ENCODE results near the gene CA10.

Gene CA10

DNA sequence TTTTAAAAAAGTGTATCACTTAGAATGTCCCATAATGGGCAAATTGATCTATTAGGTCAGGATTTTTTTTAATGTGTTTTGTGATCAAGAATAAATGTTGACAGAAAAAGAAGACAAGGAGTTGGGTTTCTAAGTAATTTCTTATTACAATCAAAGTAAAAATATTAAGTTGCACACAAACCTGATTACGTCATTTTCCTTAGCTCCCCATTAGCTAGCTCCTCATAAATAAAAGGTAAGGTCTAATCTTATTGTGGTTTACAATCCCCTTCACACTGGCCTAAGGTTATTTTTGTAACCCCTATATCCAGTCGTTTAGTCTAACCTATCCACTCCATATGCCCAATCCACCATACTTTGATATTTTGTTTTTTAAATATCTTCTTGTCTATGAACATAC, 7.6 kb downstream of the CA10 start:
- Histone ChIP-seq H3K4me2 (ENCODE audit: insufficient read depth, low read length) (no peak overlapping the region), H3K4me1 (ENCODE audit: insufficient read depth, low read length) (no peaks in the 10 kb centered on the region), H3K4me3 (ENCODE audit: low read depth in 1 of 2, low read length in 2 of 2) (no peak overlapping the region), H3K79me2 (ENCODE audit: insufficient read depth, low read length) (no peaks in the 10 kb centered on the region), H3K9ac (ENCODE audit: low read depth, low read length) (no peak overlapping the region), H3K27ac (ENCODE audit: low read length) (no peak overlapping the region), H3K27me3 (ENCODE audit: insufficient read depth, low read length, poor library complexity) (no peaks in the 10 kb centered on the region), H4K20me1 (ENCODE audit: insufficient read depth, low read length) (no peaks in the 10 kb centered on the region), H2AFZ (ENCODE audit: low read depth, low read length) (no peak overlapping the region), H3K36me3 (ENCODE audit: insufficient read depth, low read length) (no peaks in the 10 kb centered on the region), H3K9me3 (ENCODE audit: insufficient read depth, low read length, severe bottlenecking) (no peaks in the 10 kb centered on the region)
- ATAC-seq (ENCODE audit: insufficient read depth, low read depth) (no peak), DNase-seq (no peak)
- no peak for TF ChIP-seq EZH2 (IDR thresholded peaks at IDR 0.05; ENCODE audit: borderline replicate concordance, low read depth, low read length, severe bottlenecking)
- TF ChIP-seq, protein P1, sequence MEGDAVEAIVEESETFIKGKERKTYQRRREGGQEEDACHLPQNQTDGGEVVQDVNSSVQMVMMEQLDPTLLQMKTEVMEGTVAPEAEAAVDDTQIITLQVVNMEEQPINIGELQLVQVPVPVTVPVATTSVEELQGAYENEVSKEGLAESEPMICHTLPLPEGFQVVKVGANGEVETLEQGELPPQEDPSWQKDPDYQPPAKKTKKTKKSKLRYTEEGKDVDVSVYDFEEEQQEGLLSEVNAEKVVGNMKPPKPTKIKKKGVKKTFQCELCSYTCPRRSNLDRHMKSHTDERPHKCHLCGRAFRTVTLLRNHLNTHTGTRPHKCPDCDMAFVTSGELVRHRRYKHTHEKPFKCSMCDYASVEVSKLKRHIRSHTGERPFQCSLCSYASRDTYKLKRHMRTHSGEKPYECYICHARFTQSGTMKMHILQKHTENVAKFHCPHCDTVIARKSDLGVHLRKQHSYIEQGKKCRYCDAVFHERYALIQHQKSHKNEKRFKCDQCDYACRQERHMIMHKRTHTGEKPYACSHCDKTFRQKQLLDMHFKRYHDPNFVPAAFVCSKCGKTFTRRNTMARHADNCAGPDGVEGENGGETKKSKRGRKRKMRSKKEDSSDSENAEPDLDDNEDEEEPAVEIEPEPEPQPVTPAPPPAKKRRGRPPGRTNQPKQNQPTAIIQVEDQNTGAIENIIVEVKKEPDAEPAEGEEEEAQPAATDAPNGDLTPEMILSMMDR (IDR thresholded peaks at IDR 0.05; ENCODE audit: borderline replicate concordance, extremely low read depth, low read length, poor library complexity, severe bottlenecking): no peak

DNA sequence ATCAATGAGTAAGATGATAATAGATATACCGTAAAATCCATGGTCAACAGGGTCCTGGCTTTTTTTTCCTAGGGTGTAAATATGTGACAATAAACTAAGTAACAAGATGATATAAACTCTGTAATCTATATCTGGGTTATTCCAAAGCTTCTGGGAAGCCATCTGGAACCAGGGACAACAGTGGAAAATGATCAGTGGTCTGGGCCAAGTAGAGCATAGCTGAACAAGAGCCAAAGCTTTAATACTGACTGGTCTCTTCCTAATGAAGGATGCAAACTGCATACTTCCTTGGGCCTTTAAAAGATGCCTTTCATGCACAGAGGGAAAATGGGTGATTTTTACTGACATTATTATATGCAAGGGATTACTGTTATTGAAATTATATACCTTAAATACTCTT, 8.9 kb downstream of the CA10 start:
- TF ChIP-seq, protein P1 (IDR thresholded peaks at IDR 0.05; ENCODE audit: borderline replicate concordance, extremely low read depth, low read length, poor library complexity, severe bottlenecking): no peak
- TF ChIP-seq EZH2 (IDR thresholded peaks at IDR 0.05; ENCODE audit: borderline replicate concordance, low read depth, low read length, severe bottlenecking): no peak
- ATAC-seq (ENCODE audit: insufficient read depth, low read depth) (no peak), DNase-seq (no peak)
- H4K20me1 ChIP-seq (ENCODE audit: insufficient read depth, low read length): no peaks in the 10 kb centered on the region
- H3K79me2 ChIP-seq (ENCODE audit: insufficient read depth, low read length): no peaks in the 10 kb centered on the region
- H3K36me3 ChIP-seq (ENCODE audit: insufficient read depth, low read length): no peaks in the 10 kb centered on the region
- no peak overlapping the region for H3K4me2 ChIP-seq (ENCODE audit: insufficient read depth, low read length)
- H3K27me3 ChIP-seq (ENCODE audit: insufficient read depth, low read length, poor library complexity): no peaks in the 10 kb centered on the region
- no peak overlapping the region for H2AFZ ChIP-seq (ENCODE audit: low read depth, low read length)
- H3K4me1 ChIP-seq (ENCODE audit: insufficient read depth, low read length): no peaks in the 10 kb centered on the region
- H3K27ac ChIP-seq (ENCODE audit: low read length): no peak overlapping the region
- no peak overlapping the region for H3K9ac ChIP-seq (ENCODE audit: low read depth, low read length)
- no peak overlapping the region for H3K4me3 ChIP-seq (ENCODE audit: low read depth in 1 of 2, low read length in 2 of 2)
- H3K9me3 ChIP-seq (ENCODE audit: insufficient read depth, low read length, severe bottlenecking): no peaks in the 10 kb centered on the region

DNA sequence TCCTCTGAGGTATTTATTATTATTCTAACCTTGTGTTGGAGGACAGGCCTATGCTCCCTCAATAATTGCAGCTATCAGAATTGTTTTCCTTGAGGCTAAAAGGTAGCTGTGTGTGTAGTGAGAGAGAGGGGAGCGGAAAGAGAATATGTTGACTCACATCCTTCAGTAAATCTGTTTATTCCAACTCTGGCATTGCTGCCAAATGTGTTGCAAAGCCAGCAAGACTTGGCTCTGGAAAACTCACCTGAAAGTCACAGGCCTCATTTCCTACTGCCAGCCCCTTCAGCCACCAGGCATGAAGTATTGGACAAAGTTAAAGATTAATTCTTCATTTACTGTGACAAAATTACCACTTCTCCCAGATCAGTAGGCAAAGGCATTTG, 9.6 kb downstream of the CA10 start:
- no peak for ATAC-seq (ENCODE audit: insufficient read depth, low read depth)
- H2AFZ ChIP-seq (ENCODE audit: low read depth, low read length): no peak overlapping the region

More for the DNA sequence above, 9.6 kb downstream of the CA10 start:
- Histone ChIP-seq H4K20me1 (ENCODE audit: insufficient read depth, low read length) (no peaks in the 10 kb centered on the region), H3K27ac (ENCODE audit: low read length) (no peak overlapping the region), H3K4me3 (ENCODE audit: low read depth in 1 of 2, low read length in 2 of 2) (no peak overlapping the region), H3K4me2 (ENCODE audit: insufficient read depth, low read length) (no peak overlapping the region), H3K9me3 (ENCODE audit: insufficient read depth, low read length, severe bottlenecking) (no peaks in the 10 kb centered on the region), H3K36me3 (ENCODE audit: insufficient read depth, low read length) (no peaks in the 10 kb centered on the region), H3K4me1 (ENCODE audit: insufficient read depth, low read length) (no peaks in the 10 kb centered on the region), H3K27me3 (ENCODE audit: insufficient read depth, low read length, poor library complexity) (no peaks in the 10 kb centered on the region), H3K9ac (ENCODE audit: low read depth, low read length) (no peak overlapping the region), H3K79me2 (ENCODE audit: insufficient read depth, low read length) (no peaks in the 10 kb centered on the region)
- no peak for TF ChIP-seq EZH2 (IDR thresholded peaks at IDR 0.05; ENCODE audit: borderline replicate concordance, low read depth, low read length, severe bottlenecking)
- TF ChIP-seq, protein P1 (IDR thresholded peaks at IDR 0.05; ENCODE audit: borderline replicate concordance, extremely low read depth, low read length, poor library complexity, severe bottlenecking): no peak
- DNase-seq: no peak

Measured in DND-41 (cell line).